ENCODE measurements around the gene B4GALT4.
"Not testable (repeated sequence)": the region's sequence is repeated elsewhere in the genome, so short reads cannot be mapped to it uniquely, and the experiment has no call there.

B4GALT4 gene

GRCh38 chr3:119245778-119246177, 5.1 kb upstream of the B4GALT4 start:
- no peak for DNase-seq
- H3K9me3 Mint-ChIP-seq: peaks cover 8% of the 10 kb centered on the region
- H3K4me3 Mint-ChIP-seq: no peak overlapping the region
- H3K36me3 Mint-ChIP-seq: peaks cover 2% of the 10 kb centered on the region
- H3K27me3 Mint-ChIP-seq: peaks cover 4% of the 10 kb centered on the region
- peaks cover 8% of the 10 kb centered on the region for H3K4me1 Mint-ChIP-seq
- no peak overlapping the region for H3K27ac Mint-ChIP-seq
- CTCF ChIA-PET: interaction anchor here (0.7 to 4.9 kb wide), 5 partner anchors 97 to 436 kb away, joined by 3 to 22 read pairs (median 3); partner anchors contain the start of gene IGSF11

- Mint-ChIP-seq H3K27ac (no peak overlapping the region), H3K4me3 (no peak overlapping the region), H3K4me1 (peaks cover 20% of the 10 kb centered on the region), H3K27me3 (peaks cover 4% of the 10 kb centered on the region), H3K36me3 (peaks cover 6% of the 10 kb centered on the region), H3K9me3 (peaks cover 8% of the 10 kb centered on the region)
- no peak for DNase-seq
- CTCF ChIA-PET: interaction anchor here (1.0 to 4.9 kb wide), 4 partner anchors 15 to 360 kb away, joined by 3 to 22 read pairs (median 4); partner anchors contain the start of gene TEX55
These were observed 3.0 kb upstream of the B4GALT4 start for GRCh38 chr3:119243712-119244111.

DNA sequence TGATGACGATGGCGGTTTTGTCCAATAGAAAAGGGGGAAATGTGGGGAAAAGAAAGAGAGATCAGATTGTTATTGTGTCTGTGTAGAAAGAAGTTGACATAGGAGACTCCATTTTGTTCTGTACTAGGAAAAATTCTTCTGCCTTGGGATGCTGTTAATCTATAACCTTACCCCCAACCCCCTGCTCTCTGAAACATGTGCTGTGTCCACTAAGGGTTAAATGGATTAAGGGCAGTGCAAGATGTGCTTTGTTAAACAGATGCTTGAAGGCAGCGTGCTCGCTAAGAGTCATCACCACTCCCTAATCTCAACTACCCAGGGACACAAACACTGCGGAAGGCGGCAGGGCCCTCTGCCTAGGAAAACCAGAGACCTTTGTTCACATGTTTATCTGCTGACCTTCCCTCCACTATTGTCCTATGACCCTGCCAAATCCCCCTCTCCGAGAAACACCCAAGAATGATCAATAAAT, 2.4 kb upstream of the B4GALT4 start:
- H3K9me3 Mint-ChIP-seq, H3K27me3 Mint-ChIP-seq, H3K4me3 Mint-ChIP-seq, H3K36me3 Mint-ChIP-seq, DNase-seq, H3K27ac Mint-ChIP-seq: not testable (repeated sequence)
- CTCF ChIA-PET: interaction anchor here (1.3 to 1.4 kb wide), 2 partner anchors 54 to 97 kb away, joined by 3 to 4 read pairs; partner anchors contain the start of gene TEX55
- H3K4me1 Mint-ChIP-seq: peaks cover 25% of the 10 kb centered on the region

DNA sequence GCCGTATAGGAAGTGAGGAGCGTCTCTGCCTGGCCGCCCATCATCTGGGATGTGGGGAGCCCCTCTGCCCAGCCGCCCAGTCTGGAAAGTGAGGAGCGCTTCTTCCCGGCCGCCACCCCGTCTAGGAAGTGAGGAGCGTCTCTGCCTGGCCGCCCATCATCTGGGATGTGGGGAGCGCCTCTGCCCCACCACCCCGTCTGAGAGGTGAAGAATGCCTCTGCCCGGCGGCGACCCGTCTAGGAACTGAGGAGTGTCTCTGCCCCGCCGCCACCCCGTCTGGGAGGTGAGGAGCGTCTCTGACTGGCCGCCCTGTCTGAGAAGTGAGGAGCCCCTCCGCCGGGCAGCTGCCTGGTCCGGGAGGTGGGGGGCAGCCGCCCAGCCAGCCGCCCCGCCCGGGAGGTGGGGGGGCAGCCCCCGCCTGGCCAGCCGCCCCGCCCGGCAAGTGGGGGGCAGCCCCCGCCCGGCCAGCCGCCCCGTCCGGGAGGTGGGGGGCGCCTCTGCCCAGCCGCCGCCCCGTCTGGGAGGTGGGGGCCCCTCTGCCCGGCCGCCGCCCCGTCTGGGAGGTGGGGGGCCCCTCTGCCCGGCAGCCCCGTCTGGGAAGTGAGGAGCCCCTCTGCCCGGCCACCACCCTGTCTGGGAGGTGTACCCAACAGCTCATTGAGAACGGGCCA, 1.8 kb upstream of the B4GALT4 start:
- H3K9me3 Mint-ChIP-seq, H3K27me3 Mint-ChIP-seq, H3K36me3 Mint-ChIP-seq, H3K4me3 Mint-ChIP-seq, DNase-seq, H3K27ac Mint-ChIP-seq: not testable (repeated sequence)
- H3K4me1 Mint-ChIP-seq: peaks cover 29% of the 10 kb centered on the region
- CTCF ChIA-PET: interaction anchor here (1.2 to 2.5 kb wide), 8 partner anchors 9 to 438 kb away, joined by 3 to 69 read pairs (median 8); partner anchors contain the start of gene TEX55

GRCh38 chr3:119240101-119240590, 532 bp downstream of the B4GALT4 start:
- peak; percentile 38 for DNase-seq
- CTCF ChIA-PET: interaction anchor here (1.2 to 2.5 kb wide), 13 partner anchors 9 to 440 kb away, joined by 3 to 69 read pairs (median 6); partner anchors contain the start of genes IGSF11, TEX55 and UPK1B
- Mint-ChIP-seq H3K4me1 (peaks cover 53% of the 10 kb centered on the region), H3K4me3 (peak overlapping the region; percentile 78), H3K9me3 (no peaks in the 10 kb centered on the region), H3K27me3 (no peaks in the 10 kb centered on the region), H3K27ac (peak overlapping the region; percentile 88), H3K36me3 (peaks cover 24% of the 10 kb centered on the region)

- peaks cover 31% of the 10 kb centered on the region for H3K36me3 Mint-ChIP-seq
- no peak for DNase-seq
- H3K4me3 Mint-ChIP-seq: peak overlapping the region; percentile 78
- peaks cover 61% of the 10 kb centered on the region for H3K4me1 Mint-ChIP-seq
- peak overlapping the region; percentile 88 for H3K27ac Mint-ChIP-seq
- CTCF ChIA-PET: interaction anchor here (0.6 to 1.4 kb wide), 3 partner anchors 35 to 355 kb away, joined by 3 read pairs; no protein-coding TSS in a partner anchor
- no peaks in the 10 kb centered on the region for H3K27me3 Mint-ChIP-seq
- H3K9me3 Mint-ChIP-seq: no peaks in the 10 kb centered on the region
These were observed 1.4 kb downstream of the B4GALT4 start for GRCh38 chr3:119239206-119239820.

GRCh38 chr3:119238363-119238762, 2.3 kb downstream of the B4GALT4 start:
- H3K36me3 Mint-ChIP-seq: peaks cover 36% of the 10 kb centered on the region
- CTCF ChIA-PET: interaction anchor here (1.3 to 2.1 kb wide), 2 partner anchors 19 to 205 kb away, joined by 3 to 5 read pairs; no protein-coding TSS in a partner anchor
- no peaks in the 10 kb centered on the region for H3K27me3 Mint-ChIP-seq
- DNase-seq: no peak
- H3K27ac Mint-ChIP-seq: peak overlapping the region; percentile 62
- peak overlapping the region; percentile 64 for H3K4me3 Mint-ChIP-seq
- H3K9me3 Mint-ChIP-seq: no peaks in the 10 kb centered on the region
- H3K4me1 Mint-ChIP-seq: peaks cover 67% of the 10 kb centered on the region

- Mint-ChIP-seq H3K4me3 (no peak overlapping the region), H3K9me3 (no peaks in the 10 kb centered on the region), H3K27me3 (no peaks in the 10 kb centered on the region), H3K27ac (no peak overlapping the region), H3K36me3 (peaks cover 42% of the 10 kb centered on the region), H3K4me1 (peaks cover 69% of the 10 kb centered on the region)
- DNase-seq: no peak
- CTCF ChIA-PET: interaction anchor here (0.9 to 2.1 kb wide), 4 partner anchors 13 to 204 kb away, joined by 3 to 5 read pairs (median 4); no protein-coding TSS in a partner anchor
These were observed 3.4 kb downstream of the B4GALT4 start for GRCh38 chr3:119237299-119237698.

GRCh38 chr3:119236756-119237155, 3.9 kb downstream of the B4GALT4 start:
- peaks cover 46% of the 10 kb centered on the region for H3K36me3 Mint-ChIP-seq
- DNase-seq: peak; percentile 41
- H3K9me3 Mint-ChIP-seq: no peaks in the 10 kb centered on the region
- CTCF ChIA-PET: interaction anchor here (0.9 to 2.1 kb wide), 3 partner anchors 12 to 116 kb away, joined by 3 to 5 read pairs (median 4); no protein-coding TSS in a partner anchor
- H3K27me3 Mint-ChIP-seq: no peaks in the 10 kb centered on the region
- peak overlapping the region; percentile 76 for H3K27ac Mint-ChIP-seq
- H3K4me3 Mint-ChIP-seq: peak overlapping the region; percentile 10
- H3K4me1 Mint-ChIP-seq: peaks cover 73% of the 10 kb centered on the region

- Mint-ChIP-seq H3K27ac (peak overlapping the region; percentile 73), H3K36me3 (peaks cover 57% of the 10 kb centered on the region)
These were observed 5.5 kb downstream of the B4GALT4 start for GRCh38 chr3:119235151-119235550.

DNA sequence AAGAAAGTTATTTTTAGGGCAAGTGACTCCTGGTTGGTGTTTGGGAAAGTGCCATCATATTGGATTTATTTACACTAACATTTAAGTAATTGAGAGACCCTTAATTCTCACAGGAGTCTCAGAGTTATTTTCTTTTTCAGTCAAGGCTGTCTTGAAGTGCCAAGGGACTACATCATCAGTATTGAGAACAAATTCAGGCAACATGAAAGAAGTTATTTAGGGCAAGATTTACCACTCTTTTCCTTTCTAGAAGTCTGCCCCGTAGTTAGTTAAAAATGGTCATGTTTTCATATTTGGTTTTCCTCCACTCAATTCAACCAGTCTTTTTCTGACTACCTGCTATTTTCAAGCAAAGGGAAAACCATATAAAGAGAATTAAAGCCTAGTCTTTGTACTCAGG, 6.1 kb downstream of the B4GALT4 start:
- Mint-ChIP-seq H3K9me3 (no peaks in the 10 kb centered on the region), H3K4me1 (peaks cover 63% of the 10 kb centered on the region), H3K36me3 (peaks cover 61% of the 10 kb centered on the region), H3K27ac (peak overlapping the region; percentile 73), H3K4me3 (no peak overlapping the region), H3K27me3 (no peaks in the 10 kb centered on the region)
- CTCF ChIA-PET: interaction anchor here (0.9 to 1.2 kb wide), 2 partner anchors 16 to 346 kb away, joined by 3 read pairs; no protein-coding TSS in a partner anchor
- no peak for DNase-seq

More at GRCh38 chr3:119235151-119235550, 5.5 kb downstream of the B4GALT4 start:
- H3K27me3 Mint-ChIP-seq: no peaks in the 10 kb centered on the region
- H3K4me3 Mint-ChIP-seq: no peak overlapping the region
- no peak for DNase-seq
- peaks cover 68% of the 10 kb centered on the region for H3K4me1 Mint-ChIP-seq
- CTCF ChIA-PET: interaction anchor here (0.9 to 1.2 kb wide), 2 partner anchors 16 to 345 kb away, joined by 3 read pairs; no protein-coding TSS in a partner anchor
- no peaks in the 10 kb centered on the region for H3K9me3 Mint-ChIP-seq

GRCh38 chr3:119230745-119231144, 9.9 kb downstream of the B4GALT4 start:
- Mint-ChIP-seq H3K27me3 (no peaks in the 10 kb centered on the region), H3K27ac (no peak overlapping the region), H3K4me1 (peaks cover 41% of the 10 kb centered on the region), H3K9me3 (no peaks in the 10 kb centered on the region), H3K36me3 (peaks cover 78% of the 10 kb centered on the region), H3K4me3 (no peak overlapping the region)
- no peak for DNase-seq
- CTCF ChIA-PET: interaction anchor here (1.1 to 1.7 kb wide), 2 partner anchors 10 to 85 kb away, joined by 3 to 6 read pairs; partner anchors contain the start of genes B4GALT4 and TEX55

GRCh38 chr3:119230071-119230470, 10.6 kb downstream of the B4GALT4 start:
- Mint-ChIP-seq H3K4me1 (peaks cover 37% of the 10 kb centered on the region), H3K27me3 (no peaks in the 10 kb centered on the region), H3K36me3 (peaks cover 73% of the 10 kb centered on the region), H3K27ac (no peak overlapping the region), H3K4me3 (no peak overlapping the region), H3K9me3 (no peaks in the 10 kb centered on the region)
- no peak for DNase-seq
- CTCF ChIA-PET: interaction anchor here (1.1 kb wide), 1 partner anchor 84 kb away, joined by 3 read pairs; the partner anchor contains the start of gene TEX55

DNA sequence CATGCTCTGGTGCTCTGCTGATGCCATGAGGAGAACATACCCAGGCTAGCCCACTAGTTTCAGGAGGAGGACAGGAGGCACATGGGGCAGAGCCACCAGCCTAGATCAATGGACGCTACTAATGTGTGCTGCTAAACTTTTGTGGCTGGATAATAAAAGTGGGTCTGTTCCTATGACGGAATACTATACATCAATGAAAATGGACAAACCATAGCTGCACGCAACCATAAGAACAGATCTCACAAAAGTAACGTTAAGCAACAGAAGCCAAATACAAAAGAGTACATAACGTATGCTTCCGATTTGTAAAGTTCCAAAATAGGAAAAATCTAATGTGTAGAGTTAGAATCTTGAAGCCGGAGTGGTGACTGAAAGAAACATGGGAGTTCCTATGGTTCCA, 11.5 kb downstream of the B4GALT4 start:
- CTCF ChIA-PET: no interaction called here

More for the DNA sequence above, 11.5 kb downstream of the B4GALT4 start:
- Mint-ChIP-seq H3K4me3 (no peak overlapping the region), H3K27me3 (no peaks in the 10 kb centered on the region), H3K27ac (no peak overlapping the region), H3K4me1 (peaks cover 33% of the 10 kb centered on the region), H3K9me3 (no peaks in the 10 kb centered on the region), H3K36me3 (peaks cover 68% of the 10 kb centered on the region)
- DNase-seq: no peak
